Tibial nerve (tissue), 4 donors: ENCODE data around the gene ZBTB16. TPM values are rescaled to one million over a fixed set of nuclear protein-coding genes. Genes with fewer than 3 reads are reported as not detected.

ENCODE experiments used
- DNase-seq, 2 donors: peaks; one replicate each; pipeline ENCODE4 v3.0.0-alpha.2; 2019; ENCODE audit warnings: low spot score in 2 of 2
- H3K27ac ChIP-seq, 4 donors: fragments of 200-600 bp; sonication (generic) in 3 of 4; one replicate each; pipeline ENCODE4 v1.5.1; 2017 to 2019; ENCODE audit warnings: mild to moderate bottlenecking in 1 of 4
- H3K27me3 ChIP-seq, 2 donors: fragments of 200-600 bp; sonication (generic) in 1 of 2; one replicate each; pipeline versions ENCODE4 v1.5.1 to v1.6.0; 2017 to 2019
- H3K36me3 ChIP-seq, 3 donors: fragments of 200-600 bp; sonication (generic); one replicate each; pipeline ENCODE4 v1.5.1; 2018 to 2019
- H3K4me1 ChIP-seq, 4 donors: fragments of 200-600 bp; sonication (generic) in 3 of 4; one replicate each; pipeline ENCODE4 v1.5.1; 2017 to 2019
- H3K4me3 ChIP-seq, 4 donors: fragments of 200-600 bp; sonication (generic) in 3 of 4; one replicate each; pipeline ENCODE4 v1.5.1; 2017 to 2019; ENCODE audit warnings: mild to moderate bottlenecking in 1 of 4, moderate library complexity in 1 of 4
- H3K9me3 ChIP-seq, 4 donors: fragments of 200-600 bp; sonication (generic) in 3 of 4; one replicate each; pipeline ENCODE4 v1.5.1; 2017 to 2019
- CTCF ChIP-seq, 5 experiments: fragments of 200-600 bp in 3 of 5; fragments of 450-650 bp in 2 of 5; sonication (generic) in 3 of 5; IDR thresholded peaks; one replicate each; pipeline ENCODE4 v1.5.1; 2016 to 2019; ENCODE audit warnings: antibody characterized with exemption in 5 of 5, mild to moderate bottlenecking in 3 of 5, moderate library complexity in 2 of 5
- EP300 ChIP-seq, 2 donors: sonication (generic); formaldehyde crosslinking; IDR thresholded peaks; one replicate each; pipeline ENCODE4 v1.6.1; 2017; ENCODE audit warnings: antibody characterized with exemption in 2 of 2, mild to moderate bottlenecking in 1 of 2
- POLR2A ChIP-seq, 2 donors: fragments of 450-650 bp; IDR thresholded peaks; one replicate each; pipeline ENCODE4 v1.6.1; 2017; ENCODE audit warnings: antibody characterized with exemption in 2 of 2, mild to moderate bottlenecking in 2 of 2, moderate library complexity in 2 of 2
- WGBS, 2 donors: methylation state at CpG; one replicate each; pipeline ENCODE4 v1.1.5; 2018; 5-methylcytosine and 5-hydroxymethylcytosine counted together
- total RNA-seq, 4 donors: library from RNA; depleted of rRNA; stranded (reverse); fragments of >200 nt; gene quantifications; one replicate each; pipeline ENCODE4 v1.1.0, GENCODE V29; 2016

Gene ZBTB16
- total RNA-seq, 4 donors from 2014 or later = 405 to 756 (median 580) TPM

GRCh38 chr11:114200351-114201133 is 141.0 kb downstream of the ZBTB16 start:
- Histone ChIP-seq H3K27me3 (no peaks in the 10 kb centered on the region), H3K9me3 (no peaks in the 10 kb centered on the region), H3K4me3 (no peak overlapping the region), H3K36me3 (peaks cover 0 to 35% (median 0%) of the 10 kb centered on the region in 3 donors), H3K27ac (peak overlapping the region in 2 of 4 donors; percentile 17 to 57), H3K4me1 (peaks cover 0 to 72% (median 22%) of the 10 kb centered on the region in 4 donors)
- no peak for TF ChIP-seq CTCF (IDR thresholded peaks at IDR 0.05)
- TF ChIP-seq POLR2A (IDR thresholded peaks at IDR 0.05) = no peak
- no peak for TF ChIP-seq EP300 (IDR thresholded peaks at IDR 0.05)
- no peak for DNase-seq
- WGBS, 2 donors = 91 to 93% methylated on average over 9 of the region's 9 CpGs

- H3K4me3 ChIP-seq = no peak overlapping the region
- peaks cover 0 to 65% (median 17%) of the 10 kb centered on the region in 4 donors for H3K4me1 ChIP-seq
- H3K27me3 ChIP-seq = no peaks in the 10 kb centered on the region
- WGBS, 2 donors = 87 to 94% methylated on average over 8 of the region's 8 CpGs
- H3K36me3 ChIP-seq = peaks cover 0 to 38% (median 0%) of the 10 kb centered on the region in 3 donors
- DNase-seq = no peak
- H3K27ac ChIP-seq = peak overlapping the region in 2 of 4 donors; percentile 17 to 57
- TF ChIP-seq EP300 (IDR thresholded peaks at IDR 0.05) (peak in 1 of 2 donors; percentile 20), CTCF (IDR thresholded peaks at IDR 0.05) (no peak), POLR2A (IDR thresholded peaks at IDR 0.05) (no peak)
- no peaks in the 10 kb centered on the region for H3K9me3 ChIP-seq
Observed at GRCh38 chr11:114201219-114201618, 141.7 kb downstream of the ZBTB16 start.

GRCh38 chr11:114202011-114202609 is 142.6 kb downstream of the ZBTB16 start:
- no peak for DNase-seq
- H3K4me3 ChIP-seq = no peak overlapping the region
- no peaks in the 10 kb centered on the region for H3K9me3 ChIP-seq
- no peaks in the 10 kb centered on the region for H3K27me3 ChIP-seq
- 78 to 81% methylated on average over 8 of the region's 8 CpGs for WGBS, 2 donors
- H3K36me3 ChIP-seq = peaks cover 0 to 45% (median 0%) of the 10 kb centered on the region in 3 donors
- no peak for TF ChIP-seq POLR2A (IDR thresholded peaks at IDR 0.05)
- no peak for TF ChIP-seq CTCF (IDR thresholded peaks at IDR 0.05)
- no peak for TF ChIP-seq EP300 (IDR thresholded peaks at IDR 0.05)
- peak overlapping the region in 2 of 4 donors; percentile 21 to 29 for H3K27ac ChIP-seq
- H3K4me1 ChIP-seq = peaks cover 0 to 62% (median 9%) of the 10 kb centered on the region in 4 donors

- Histone ChIP-seq H3K4me1 (peaks cover 0 to 46% (median 3%) of the 10 kb centered on the region in 4 donors), H3K27me3 (no peaks in the 10 kb centered on the region), H3K9me3 (no peaks in the 10 kb centered on the region), H3K27ac (no peak overlapping the region), H3K36me3 (peaks cover 0 to 82% (median 0%) of the 10 kb centered on the region in 3 donors), H3K4me3 (no peak overlapping the region)
- 75 to 90% methylated on average over 4 of the region's 4 CpGs for WGBS, 2 donors
- TF ChIP-seq EP300 (IDR thresholded peaks at IDR 0.05) (no peak), CTCF (IDR thresholded peaks at IDR 0.05) (no peak), POLR2A (IDR thresholded peaks at IDR 0.05) (no peak)
- no peak for DNase-seq
Observed at GRCh38 chr11:114207096-114207495, 147.6 kb downstream of the ZBTB16 start.

- WGBS, 2 donors = 88 to 92% methylated on average over 2 of the region's 2 CpGs
- Histone ChIP-seq H3K36me3 (peaks cover 0 to 90% (median 0%) of the 10 kb centered on the region in 3 donors), H3K4me1 (peaks cover 0 to 44% (median 3%) of the 10 kb centered on the region in 4 donors), H3K4me3 (no peak overlapping the region), H3K27me3 (no peaks in the 10 kb centered on the region), H3K27ac (no peak overlapping the region), H3K9me3 (no peaks in the 10 kb centered on the region)
- TF ChIP-seq POLR2A (IDR thresholded peaks at IDR 0.05) (no peak), CTCF (IDR thresholded peaks at IDR 0.05) (no peak), EP300 (IDR thresholded peaks at IDR 0.05) (no peak)
- DNase-seq = no peak
Observed at GRCh38 chr11:114208377-114208776, 148.9 kb downstream of the ZBTB16 start.
